Prostate gland (tissue), 2 donors: ENCODE measurements around the gene XIST. TPM values are rescaled to one million over a fixed set of nuclear protein-coding genes. Genes with fewer than 3 reads are reported as not detected.

ENCODE experiments used
- DNase-seq: peaks from one replicate; pipeline ENCODE4 v3.0.0-alpha.2; 2019; ENCODE audit warnings: low spot score
- H3K27ac ChIP-seq, 2 donors: fragments of 200-600 bp; sonication (generic); 2 replicates each; pipeline ENCODE4 v1.5.1; 2017 to 2019
- H3K27me3 ChIP-seq: fragments of 200-600 bp; sonication (generic); replicated peaks from 2 replicates; pipeline ENCODE4 v1.5.1; 2019; ENCODE audit not compliant: insufficient read depth
- H3K36me3 ChIP-seq, 2 donors: fragments of 200-600 bp; sonication (generic); 1 replicate in 1 of 2; 2 replicates in 1 of 2; pipeline versions ENCODE4 v1.5.1 to v1.8.1; 2017 to 2019
- H3K4me1 ChIP-seq: fragments of 200-600 bp; sonication (generic); replicated peaks from 2 replicates; pipeline ENCODE4 v1.5.1; 2019
- H3K4me3 ChIP-seq, 2 donors: fragments of 200-600 bp; sonication (generic); 2 replicates each; pipeline ENCODE4 v1.5.1; 2017 to 2019
- H3K9me3 ChIP-seq: fragments of 200-600 bp; sonication (generic); 2 replicates; pipeline ENCODE4 v1.5.1; 2017
- POLR2A ChIP-seq: fragments of 450-650 bp; IDR thresholded peaks from one replicate; pipeline ENCODE4 v1.6.1; 2016; ENCODE audit warnings: antibody characterized with exemption, mild to moderate bottlenecking
- POLR2AphosphoS5 ChIP-seq: sonication (generic); formaldehyde crosslinking; IDR thresholded peaks from one replicate; pipeline ENCODE4 v1.6.1; 2017; ENCODE audit warnings: antibody characterized with exemption
- WGBS: methylation state at CpG from one replicate; pipeline ENCODE4 v1.1.5; 2018; 5-methylcytosine and 5-hydroxymethylcytosine counted together
- intact Hi-C: fragments of 100-400 bp; cut with DNase I; formaldehyde crosslinking; loops from one replicate; pipeline ENCODE4 v1.14.2; 2022
- total RNA-seq, 2 donors: library from RNA; depleted of rRNA; stranded (reverse); fragments of >200 nt; gene quantifications; one replicate each; pipeline ENCODE4 v1.1.0, GENCODE V29; 2016
- TF ChIP-seq, protein P1 (sequence below), 4 experiments: fragments of 200-600 bp in 2 of 4; fragments of 450-650 bp in 2 of 4; sonication (generic) in 2 of 4; IDR thresholded peaks; 1 replicate in 3 of 4; 2 replicates in 1 of 4; pipeline ENCODE4 v1.5.1; 2016 to 2019; ENCODE audit warnings: antibody characterized with exemption in 4 of 4, mild to moderate bottlenecking in 2 of 4, moderate library complexity in 2 of 4

The XIST gene
- total RNA-seq, 2 donors from 2014 or later: 0.09 to 3.6 TPM

DNA sequence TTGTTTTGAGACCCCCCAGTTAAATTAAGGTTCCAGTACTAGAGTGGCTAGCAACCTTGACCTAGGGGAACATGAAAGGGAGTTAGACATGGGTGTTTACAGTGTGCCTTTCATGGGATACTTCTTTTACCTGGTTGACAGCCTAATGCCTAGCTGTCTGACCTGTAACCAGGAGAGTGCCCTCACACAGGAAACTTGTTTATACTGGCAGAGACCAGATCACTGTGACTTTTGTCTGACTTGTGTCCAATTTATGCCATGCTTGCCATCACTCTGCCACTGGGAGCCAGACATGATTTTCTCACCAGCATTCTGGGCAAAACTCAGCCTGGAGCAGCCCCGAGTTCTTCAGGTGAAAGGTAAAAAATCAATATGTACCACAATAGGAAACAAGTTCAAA, 16.4 kb upstream of the XIST start:
- intact Hi-C loops: no loop called here

DNA sequence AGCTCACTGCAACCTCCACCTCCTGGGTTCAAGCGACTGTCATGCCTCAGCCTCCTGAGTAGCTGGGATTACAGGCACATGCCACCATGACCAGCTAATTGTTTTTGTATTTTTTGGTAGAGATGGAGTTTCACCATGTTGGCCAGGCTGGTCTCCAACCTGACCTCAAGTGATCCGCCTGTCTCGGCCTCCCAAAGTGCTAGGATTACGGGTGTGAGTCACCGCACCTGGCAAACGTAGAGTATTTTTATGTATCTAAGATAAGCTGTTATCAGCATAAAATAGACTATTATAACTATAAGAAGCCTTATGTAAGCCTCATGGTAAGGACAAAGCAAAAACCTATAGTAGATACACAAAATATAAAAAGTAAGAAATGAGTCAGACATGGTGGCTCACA, 14.6 kb upstream of the XIST start:
- Histone ChIP-seq H3K36me3 (no peaks in the 10 kb centered on the region), H3K4me1 (no peaks in the 10 kb centered on the region), H3K4me3 (no peak overlapping the region), H3K9me3 (no peaks in the 10 kb centered on the region), H3K27ac (no peak overlapping the region), H3K27me3 (no peaks in the 10 kb centered on the region)
- intact Hi-C loops: no loop called here
- no peak for TF ChIP-seq POLR2AphosphoS5
- TF ChIP-seq, protein P1, sequence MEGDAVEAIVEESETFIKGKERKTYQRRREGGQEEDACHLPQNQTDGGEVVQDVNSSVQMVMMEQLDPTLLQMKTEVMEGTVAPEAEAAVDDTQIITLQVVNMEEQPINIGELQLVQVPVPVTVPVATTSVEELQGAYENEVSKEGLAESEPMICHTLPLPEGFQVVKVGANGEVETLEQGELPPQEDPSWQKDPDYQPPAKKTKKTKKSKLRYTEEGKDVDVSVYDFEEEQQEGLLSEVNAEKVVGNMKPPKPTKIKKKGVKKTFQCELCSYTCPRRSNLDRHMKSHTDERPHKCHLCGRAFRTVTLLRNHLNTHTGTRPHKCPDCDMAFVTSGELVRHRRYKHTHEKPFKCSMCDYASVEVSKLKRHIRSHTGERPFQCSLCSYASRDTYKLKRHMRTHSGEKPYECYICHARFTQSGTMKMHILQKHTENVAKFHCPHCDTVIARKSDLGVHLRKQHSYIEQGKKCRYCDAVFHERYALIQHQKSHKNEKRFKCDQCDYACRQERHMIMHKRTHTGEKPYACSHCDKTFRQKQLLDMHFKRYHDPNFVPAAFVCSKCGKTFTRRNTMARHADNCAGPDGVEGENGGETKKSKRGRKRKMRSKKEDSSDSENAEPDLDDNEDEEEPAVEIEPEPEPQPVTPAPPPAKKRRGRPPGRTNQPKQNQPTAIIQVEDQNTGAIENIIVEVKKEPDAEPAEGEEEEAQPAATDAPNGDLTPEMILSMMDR (IDR thresholded peaks at IDR 0.05): no peak
- TF ChIP-seq POLR2A: no peak
- no peak for DNase-seq
- WGBS: 85% methylated on average over 6 of the region's 6 CpGs

More for the DNA sequence above, 16.4 kb upstream of the XIST start:
- Histone ChIP-seq H3K27ac (no peak overlapping the region), H3K4me1 (no peaks in the 10 kb centered on the region), H3K36me3 (no peaks in the 10 kb centered on the region), H3K9me3 (no peaks in the 10 kb centered on the region), H3K27me3 (no peaks in the 10 kb centered on the region), H3K4me3 (no peak overlapping the region)
- WGBS: 100% methylated on average over 1 of the region's 1 CpG
- TF ChIP-seq, protein P1 (IDR thresholded peaks at IDR 0.05): no peak
- TF ChIP-seq POLR2A (no peak), POLR2AphosphoS5 (no peak)
- no peak for DNase-seq

DNA sequence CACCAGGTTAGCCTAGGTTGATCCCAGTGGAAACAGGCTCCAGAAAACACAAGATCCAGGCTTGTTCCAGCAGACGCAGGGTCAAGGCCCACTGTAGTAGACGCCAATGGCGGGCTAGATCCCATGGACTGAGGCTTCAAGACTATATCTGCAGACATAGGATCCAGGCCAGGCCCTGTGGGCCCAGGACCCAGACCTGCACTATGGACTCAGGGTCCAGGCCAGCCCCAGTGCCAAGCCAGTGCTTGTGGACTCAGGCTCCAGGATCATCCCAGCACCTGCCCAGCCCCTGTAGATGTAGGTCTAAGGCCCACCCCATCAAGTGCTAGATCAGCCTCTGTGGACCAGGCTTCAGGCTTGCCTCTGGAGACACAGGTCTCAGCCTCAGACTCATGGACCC, 11.3 kb upstream of the XIST start:
- no CpG with 5 or more reads among the region's 3 CpGs for WGBS
- Histone ChIP-seq H3K9me3 (no peaks in the 10 kb centered on the region), H3K4me1 (no peaks in the 10 kb centered on the region), H3K36me3 (no peaks in the 10 kb centered on the region), H3K27me3 (no peaks in the 10 kb centered on the region), H3K4me3 (no peak overlapping the region), H3K27ac (no peak overlapping the region)
- TF ChIP-seq POLR2AphosphoS5 (no peak), POLR2A (no peak)
- TF ChIP-seq, protein P1 (IDR thresholded peaks at IDR 0.05): no peak
- intact Hi-C loops: no loop called here
- no peak for DNase-seq

DNA sequence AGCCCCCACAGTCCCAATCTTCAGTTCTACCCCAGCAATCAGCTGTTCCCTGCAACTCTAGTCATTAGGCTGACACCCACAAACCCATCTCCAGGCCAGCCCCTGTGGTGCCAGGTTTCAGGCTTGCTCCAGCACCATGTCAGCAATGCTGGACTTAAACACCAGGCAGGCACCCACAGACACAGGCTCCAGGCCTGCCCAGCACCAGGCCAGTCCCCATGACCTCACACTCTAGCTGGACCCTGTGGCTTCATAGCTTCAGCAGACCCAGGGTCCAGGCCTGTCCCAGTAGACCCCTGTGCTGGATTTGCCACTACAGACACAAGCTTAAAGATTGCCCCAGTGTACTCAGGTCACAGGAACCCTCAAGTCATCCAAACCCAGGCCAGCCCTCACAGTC, 10.8 kb upstream of the XIST start:
- intact Hi-C loops: no loop called here
- Histone ChIP-seq H3K27me3 (no peaks in the 10 kb centered on the region), H3K9me3 (no peaks in the 10 kb centered on the region), H3K4me1 (no peaks in the 10 kb centered on the region), H3K4me3 (no peak overlapping the region), H3K27ac (no peak overlapping the region), H3K36me3 (no peaks in the 10 kb centered on the region)
- DNase-seq: no peak
- TF ChIP-seq POLR2AphosphoS5 (no peak), POLR2A (no peak)
- TF ChIP-seq, protein P1 (IDR thresholded peaks at IDR 0.05): no peak

DNA sequence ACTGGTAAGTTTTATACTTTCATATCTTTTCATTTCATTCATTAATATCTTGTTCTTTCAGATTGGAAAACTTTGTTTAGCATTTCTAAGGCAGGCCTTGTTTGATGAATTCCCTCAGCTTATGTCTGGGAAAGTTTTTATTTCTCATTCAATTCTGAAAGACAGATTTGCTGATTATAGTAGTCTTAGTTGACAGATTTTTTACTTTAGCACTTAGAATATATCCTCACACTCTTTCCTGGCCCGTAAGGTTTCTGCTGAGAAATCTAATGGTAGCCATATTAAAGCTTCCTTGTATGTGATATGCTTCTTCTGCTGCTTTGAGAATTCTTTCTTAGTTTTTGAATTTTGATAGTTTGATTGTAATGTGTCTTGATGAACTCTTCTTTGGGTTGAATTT, 7.1 kb upstream of the XIST start:
- H3K27me3 ChIP-seq: no peaks in the 10 kb centered on the region
- H3K9me3 ChIP-seq: no peaks in the 10 kb centered on the region
- H3K27ac ChIP-seq: no peak overlapping the region
- no peak for DNase-seq
- no peak overlapping the region for H3K4me3 ChIP-seq
- intact Hi-C loops: loop anchor here (5.0 to 10.0 kb wide), 3 partner anchors 155 to 693 kb away; no protein-coding TSS in a partner anchor
- TF ChIP-seq POLR2AphosphoS5 (no peak), POLR2A (no peak)
- TF ChIP-seq, protein P1 (IDR thresholded peaks at IDR 0.05): no peak
- no peaks in the 10 kb centered on the region for H3K4me1 ChIP-seq
- H3K36me3 ChIP-seq: no peaks in the 10 kb centered on the region
- 85% methylated on average over 1 of the region's 1 CpG for WGBS
